Inflammatory macrophage treated with lipopolysaccharide for 1 hour (primary cell): ENCODE measurements around the gene CXCL8.

Experiments used
- DNase-seq, 2 donors: peaks; one replicate each; pipeline ENCODE4 v3.0.0-alpha.2; 2020 to 2022

Gene CXCL8

GRCh38 chr4:73718375-73719373, 21.7 kb upstream of the CXCL8 start:
- DNase-seq = peak; percentile 53 to 65

GRCh38 chr4:73721435-73721834, 18.9 kb upstream of the CXCL8 start:
- peak; percentile 77 to 86 for DNase-seq

- peak in 1 of 2 donors; percentile 52 for DNase-seq
These were observed 18.5 kb upstream of the CXCL8 start for GRCh38 chr4:73721909-73722308.

DNA sequence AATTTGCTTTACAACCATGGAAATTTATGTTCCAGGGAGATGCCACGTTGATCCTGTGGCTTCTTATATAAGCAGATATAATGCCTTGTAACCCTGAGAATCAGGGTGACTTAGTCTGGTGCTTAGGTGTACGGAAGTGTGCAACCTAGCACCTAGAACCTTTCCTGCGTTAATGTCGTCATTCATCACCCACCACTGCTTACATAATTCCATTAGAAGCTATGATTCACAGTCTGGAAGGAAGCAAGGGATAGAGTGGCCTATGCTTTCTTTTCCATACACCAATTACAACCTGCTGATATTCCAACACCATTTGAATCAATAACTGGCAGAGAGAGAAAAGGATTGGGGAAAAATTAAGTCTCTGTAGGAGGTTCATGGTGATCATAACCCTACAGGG, 17.3 kb upstream of the CXCL8 start:
- no peak for DNase-seq

DNA sequence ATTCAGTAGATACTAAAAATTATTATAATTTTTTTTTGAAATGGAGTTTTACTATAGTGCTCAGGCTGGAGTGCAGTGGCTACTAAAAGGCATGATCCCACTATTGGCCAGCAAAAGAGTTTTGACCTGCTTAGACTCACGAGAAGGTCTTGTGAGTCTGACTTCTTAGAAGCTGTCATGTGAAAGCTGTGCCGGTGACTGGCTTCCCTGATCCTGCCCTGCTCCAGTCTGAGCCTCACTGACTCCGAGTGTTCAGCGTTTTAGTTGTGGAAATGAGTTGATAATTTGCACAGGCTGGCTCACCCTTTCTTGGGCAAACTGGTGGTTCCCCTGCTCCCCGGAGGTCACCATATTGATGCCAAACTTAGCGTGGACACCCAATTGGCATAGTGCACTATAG, 16.4 kb upstream of the CXCL8 start:
- no peak for DNase-seq

DNA sequence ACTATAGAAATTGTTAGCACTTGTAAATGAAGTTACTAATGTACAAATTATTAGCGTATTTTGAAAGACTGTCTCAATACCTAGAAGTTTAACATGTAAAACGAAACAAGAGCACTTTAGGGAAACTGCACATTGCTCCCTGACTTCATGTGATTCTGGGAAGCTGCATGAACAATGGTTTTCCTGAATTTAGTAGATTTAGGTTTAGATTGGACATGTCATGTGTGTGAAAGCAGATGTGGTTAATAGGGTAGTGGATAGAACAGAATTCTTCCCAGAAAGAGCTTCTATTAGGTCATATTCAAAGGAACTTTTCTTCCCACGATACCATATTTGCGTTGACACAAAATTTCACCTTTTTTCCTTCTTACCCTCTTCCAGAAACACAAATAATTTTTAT, 14.9 kb upstream of the CXCL8 start:
- peak in 1 of 2 donors; percentile 49 for DNase-seq

- DNase-seq = peak; percentile 84 to 97
These were observed 14.4 kb upstream of the CXCL8 start for GRCh38 chr4:73725985-73726384.

GRCh38 chr4:73727685-73728084, 12.7 kb upstream of the CXCL8 start:
- DNase-seq = peak in 1 of 2 donors; percentile 79

GRCh38 chr4:73728091-73728741, 12.2 kb upstream of the CXCL8 start:
- no peak for DNase-seq

DNA sequence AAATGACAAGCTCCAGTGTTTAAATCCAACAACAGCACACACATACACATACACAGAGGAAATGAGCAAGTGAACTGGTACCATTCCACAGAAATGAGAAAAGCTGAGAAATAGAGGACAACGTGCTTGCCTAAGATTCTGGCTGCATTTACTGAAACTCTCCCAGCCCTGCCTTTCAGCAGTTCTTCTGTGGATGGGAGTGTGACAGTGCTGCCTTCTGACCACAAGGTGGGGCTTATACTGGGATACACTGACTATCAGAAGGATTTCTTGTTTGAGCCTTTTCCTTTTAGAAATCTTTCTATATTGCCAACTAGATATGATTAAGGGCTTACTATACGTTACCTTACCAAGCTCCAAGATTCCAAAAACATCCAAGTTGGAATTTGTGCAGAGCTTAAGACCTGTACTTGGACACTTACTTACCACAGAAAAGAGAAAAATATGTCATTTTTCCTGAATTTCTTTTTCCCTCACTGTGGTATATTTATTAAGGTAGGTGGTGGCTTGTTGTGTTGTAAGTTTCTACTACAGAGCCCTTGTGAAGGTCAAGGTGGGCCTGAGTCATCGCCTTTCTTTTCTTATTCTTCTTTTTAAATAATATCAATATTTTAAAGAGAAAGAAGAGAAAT, 10.7 kb upstream of the CXCL8 start:
- DNase-seq = peak; percentile 65 to 81

GRCh38 chr4:73730292-73730691, 10.1 kb upstream of the CXCL8 start:
- no peak for DNase-seq

DNA sequence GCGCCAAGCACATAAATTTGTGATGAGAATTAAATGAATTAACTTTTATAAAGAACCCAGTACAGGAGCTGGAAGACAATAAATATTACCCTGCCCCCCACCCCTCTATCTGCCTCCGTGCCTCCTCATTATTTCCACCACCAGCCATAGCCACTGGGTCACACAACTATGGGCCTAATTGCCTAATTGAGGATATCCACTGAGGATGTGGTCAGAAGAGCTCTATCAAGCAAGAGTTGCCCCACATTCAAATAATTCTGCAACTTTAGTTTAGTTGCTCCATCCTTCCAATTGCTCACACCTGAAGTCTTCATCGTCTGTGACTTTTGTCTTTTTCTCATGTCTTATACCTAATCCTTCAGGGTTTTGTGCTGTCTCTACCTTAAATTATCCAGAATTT, 9.5 kb upstream of the CXCL8 start:
- peak; percentile 69 to 76 for DNase-seq

GRCh38 chr4:73731968-73732610, 8.3 kb upstream of the CXCL8 start:
- DNase-seq = peak; percentile 83 to 95

DNA sequence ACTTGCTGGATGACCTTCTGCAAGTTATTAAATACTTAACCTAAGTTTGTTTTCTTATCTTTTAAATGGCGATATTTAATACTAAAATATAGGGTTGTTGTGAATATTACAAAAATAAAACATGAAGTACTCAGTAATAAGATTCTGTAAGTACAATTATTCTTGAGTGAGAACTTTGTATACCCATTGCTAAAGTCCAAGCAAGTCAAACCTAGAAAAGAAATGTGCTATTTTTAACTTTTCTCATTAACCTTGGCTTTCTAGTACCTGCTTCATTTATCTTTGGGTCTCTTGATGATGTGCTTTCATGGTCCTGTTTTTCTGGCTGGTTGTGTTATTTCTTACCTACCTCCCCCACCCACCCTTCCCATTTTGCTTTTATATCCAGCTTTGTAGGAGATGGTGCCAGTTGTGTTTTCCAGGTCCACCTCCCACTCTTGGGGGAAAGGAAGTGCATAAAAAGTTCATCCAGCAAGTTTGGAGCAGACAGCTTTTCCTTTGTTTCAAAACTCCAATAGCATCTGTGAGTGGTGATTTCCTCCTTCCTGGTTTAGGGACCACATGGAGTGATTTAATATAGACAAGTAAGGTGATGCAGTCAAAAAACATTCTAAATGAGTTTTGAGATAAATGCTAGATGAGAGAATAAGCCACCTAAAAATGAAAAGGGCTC, 7.5 kb upstream of the CXCL8 start:
- DNase-seq = no peak

- peak; percentile 69 to 84 for DNase-seq
These were observed 5.8 kb upstream of the CXCL8 start for GRCh38 chr4:73734530-73735001.

- DNase-seq = peak; percentile 89 to 97
These were observed 5.1 kb upstream of the CXCL8 start for GRCh38 chr4:73735231-73735630.

GRCh38 chr4:73741031-73741749, 821 bp downstream of the CXCL8 start:
- peak; percentile 32 to 67 for DNase-seq

DNA sequence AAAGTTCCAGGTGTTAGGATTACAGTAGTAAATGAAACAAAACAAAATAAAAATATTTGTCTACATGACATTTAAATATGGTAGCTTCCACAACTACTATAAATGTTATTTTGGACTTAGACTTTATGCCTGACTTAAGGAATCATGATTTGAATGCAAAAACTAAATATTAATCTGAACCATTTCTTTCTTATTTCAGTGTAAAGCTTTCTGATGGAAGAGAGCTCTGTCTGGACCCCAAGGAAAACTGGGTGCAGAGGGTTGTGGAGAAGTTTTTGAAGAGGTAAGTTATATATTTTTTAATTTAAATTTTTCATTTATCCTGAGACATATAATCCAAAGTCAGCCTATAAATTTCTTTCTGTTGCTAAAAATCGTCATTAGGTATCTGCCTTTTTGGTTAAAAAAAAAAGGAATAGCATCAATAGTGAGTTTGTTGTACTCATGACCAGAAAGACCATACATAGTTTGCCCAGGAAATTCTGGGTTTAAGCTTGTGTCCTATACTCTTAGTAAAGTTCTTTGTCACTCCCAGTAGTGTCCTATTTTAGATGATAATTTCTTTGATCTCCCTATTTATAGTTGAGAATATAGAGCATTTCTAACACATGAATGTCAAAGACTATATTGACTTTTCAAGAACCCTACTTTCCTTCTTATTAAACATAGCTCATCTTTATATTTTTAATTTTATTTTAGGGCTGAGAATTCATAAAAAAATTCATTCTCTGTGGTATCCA, 1.6 kb downstream of the CXCL8 start:
- peak in 1 of 2 donors; percentile 60 for DNase-seq

DNA sequence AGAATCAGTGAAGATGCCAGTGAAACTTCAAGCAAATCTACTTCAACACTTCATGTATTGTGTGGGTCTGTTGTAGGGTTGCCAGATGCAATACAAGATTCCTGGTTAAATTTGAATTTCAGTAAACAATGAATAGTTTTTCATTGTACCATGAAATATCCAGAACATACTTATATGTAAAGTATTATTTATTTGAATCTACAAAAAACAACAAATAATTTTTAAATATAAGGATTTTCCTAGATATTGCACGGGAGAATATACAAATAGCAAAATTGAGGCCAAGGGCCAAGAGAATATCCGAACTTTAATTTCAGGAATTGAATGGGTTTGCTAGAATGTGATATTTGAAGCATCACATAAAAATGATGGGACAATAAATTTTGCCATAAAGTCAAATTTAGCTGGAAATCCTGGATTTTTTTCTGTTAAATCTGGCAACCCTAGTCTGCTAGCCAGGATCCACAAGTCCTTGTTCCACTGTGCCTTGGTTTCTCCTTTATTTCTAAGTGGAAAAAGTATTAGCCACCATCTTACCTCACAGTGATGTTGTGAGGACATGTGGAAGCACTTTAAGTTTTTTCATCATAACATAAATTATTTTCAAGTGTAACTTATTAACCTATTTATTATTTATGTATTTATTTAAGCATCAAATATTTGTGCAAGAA, 2.3 kb downstream of the CXCL8 start:
- DNase-seq = peak; percentile 31 to 68

DNA sequence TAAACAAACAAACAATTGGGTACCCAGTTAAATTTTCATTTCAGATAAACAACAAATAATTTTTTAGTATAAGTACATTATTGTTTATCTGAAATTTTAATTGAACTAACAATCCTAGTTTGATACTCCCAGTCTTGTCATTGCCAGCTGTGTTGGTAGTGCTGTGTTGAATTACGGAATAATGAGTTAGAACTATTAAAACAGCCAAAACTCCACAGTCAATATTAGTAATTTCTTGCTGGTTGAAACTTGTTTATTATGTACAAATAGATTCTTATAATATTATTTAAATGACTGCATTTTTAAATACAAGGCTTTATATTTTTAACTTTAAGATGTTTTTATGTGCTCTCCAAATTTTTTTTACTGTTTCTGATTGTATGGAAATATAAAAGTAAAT, 2.9 kb downstream of the CXCL8 start:
- DNase-seq = peak; percentile 25 to 68
